BE2C (cell line): ENCODE data around the gene SLC26A4.
A peak's percentile ranks its signal among the peaks of the same experiment; 100 is the strongest.
"Not testable (repeated sequence)": the region's sequence is repeated elsewhere in the genome, so short reads cannot be mapped to it uniquely, and the experiment has no call there.

Source experiments
- DNase-seq: peaks from one replicate; pipeline ENCODE4 v3.0.0-alpha.2; 2020
- H3K27me3 ChIP-seq: fragments of 250-450 bp; sonication (Bioruptor Pico); 2 replicates; pipeline ENCODE4 v1.5.1; 2020; ENCODE audit warnings: mild to moderate bottlenecking
- H3K36me3 ChIP-seq: fragments of 250-450 bp; sonication (Bioruptor Pico); 2 replicates; pipeline ENCODE4 v1.5.1; 2020; ENCODE audit warnings: mild to moderate bottlenecking
- H3K4me1 ChIP-seq: fragments of 250-450 bp; sonication (Bioruptor Pico); 2 replicates; pipeline ENCODE4 v1.5.1; 2020
- H3K4me3 ChIP-seq: 2 replicates; pipeline ENCODE4 v1.5.1; 2011; ENCODE audit warnings: low read depth, low read length
- H3K9me3 ChIP-seq: fragments of 250-450 bp; sonication (Bioruptor Pico); 2 replicates; pipeline ENCODE4 v1.5.1; 2020
- CTCF ChIP-seq: IDR thresholded peaks from 2 replicates; pipeline ENCODE4 v1.5.1; 2012; ENCODE audit warnings: mild to moderate bottlenecking, low read depth, low read length

Gene SLC26A4

GRCh38 chr7:107632492-107632865, 28.1 kb upstream of the SLC26A4 start:
- Histone ChIP-seq H3K36me3 (no peaks in the 10 kb centered on the region), H3K4me1 (no peaks in the 10 kb centered on the region), H3K9me3 (no peaks in the 10 kb centered on the region), H3K4me3 (no peak overlapping the region), H3K27me3 (no peaks in the 10 kb centered on the region)
- TF ChIP-seq CTCF, result no peak
- DNase-seq, result no peak

GRCh38 chr7:107638594-107638993, 22.0 kb upstream of the SLC26A4 start:
- H3K9me3 ChIP-seq, result no peaks in the 10 kb centered on the region
- DNase-seq, result no peak
- no peaks in the 10 kb centered on the region for H3K27me3 ChIP-seq
- H3K4me3 ChIP-seq, result no peak overlapping the region
- no peaks in the 10 kb centered on the region for H3K36me3 ChIP-seq
- TF ChIP-seq CTCF, result no peak
- no peaks in the 10 kb centered on the region for H3K4me1 ChIP-seq

- not testable (repeated sequence) for H3K27me3 ChIP-seq, DNase-seq, H3K9me3 ChIP-seq, H3K4me1 ChIP-seq, H3K36me3 ChIP-seq, H3K4me3 ChIP-seq
Observed at GRCh38 chr7:107639070-107639469, 21.6 kb upstream of the SLC26A4 start.

- H3K36me3 ChIP-seq, result no peaks in the 10 kb centered on the region
- no peak overlapping the region for H3K4me3 ChIP-seq
- H3K27me3 ChIP-seq, result no peaks in the 10 kb centered on the region
- DNase-seq, result no peak
- no peak for TF ChIP-seq CTCF
- H3K9me3 ChIP-seq, result no peaks in the 10 kb centered on the region
- no peaks in the 10 kb centered on the region for H3K4me1 ChIP-seq
Observed at GRCh38 chr7:107641676-107642075, 19.0 kb upstream of the SLC26A4 start.

GRCh38 chr7:107642501-107642900, 18.1 kb upstream of the SLC26A4 start:
- no peak for DNase-seq
- H3K4me3 ChIP-seq, result no peak overlapping the region
- H3K9me3 ChIP-seq, result no peaks in the 10 kb centered on the region
- no peak for TF ChIP-seq CTCF
- no peaks in the 10 kb centered on the region for H3K27me3 ChIP-seq
- no peaks in the 10 kb centered on the region for H3K36me3 ChIP-seq
- H3K4me1 ChIP-seq, result no peaks in the 10 kb centered on the region

GRCh38 chr7:107643407-107643806, 17.2 kb upstream of the SLC26A4 start:
- no peaks in the 10 kb centered on the region for H3K36me3 ChIP-seq

More at GRCh38 chr7:107643407-107643806, 17.2 kb upstream of the SLC26A4 start:
- H3K27me3 ChIP-seq, result no peaks in the 10 kb centered on the region
- H3K9me3 ChIP-seq, result no peaks in the 10 kb centered on the region
- no peak overlapping the region for H3K4me3 ChIP-seq
- no peak for DNase-seq
- H3K4me1 ChIP-seq, result no peaks in the 10 kb centered on the region
- TF ChIP-seq CTCF, result peak; percentile 30; the same call in 1 of the 2 replicates
